TTC549 (cell line): ENCODE results near the gene FAM151B.

ENCODE experiments used
- FAIRE-seq: peaks from 2 replicates; lab custom pipeline; 2012; peaks lifted over from hg19 to GRCh38; lab: Jason Lieb, UNC

The FAM151B gene

GRCh38 chr5:80590766-80591165, 102.9 kb downstream of the FAM151B start:
- FAIRE-seq, result no peak

- no peak for FAIRE-seq
Measured at GRCh38 chr5:80591352-80591751, 103.5 kb downstream of the FAM151B start.

- FAIRE-seq, result no peak
Measured at GRCh38 chr5:80592105-80592504, 104.2 kb downstream of the FAM151B start.
